Measurements from ENCODE around the gene KCNG3. TPM values are rescaled to one million over a fixed set of nuclear protein-coding genes. Genes with fewer than 3 reads are reported as not detected.

The KCNG3 gene
- total and polyA plus RNA-seq, 3 donors from 2014 or later, result 1.2 to 12.4 (median 11.3) TPM

DNA sequence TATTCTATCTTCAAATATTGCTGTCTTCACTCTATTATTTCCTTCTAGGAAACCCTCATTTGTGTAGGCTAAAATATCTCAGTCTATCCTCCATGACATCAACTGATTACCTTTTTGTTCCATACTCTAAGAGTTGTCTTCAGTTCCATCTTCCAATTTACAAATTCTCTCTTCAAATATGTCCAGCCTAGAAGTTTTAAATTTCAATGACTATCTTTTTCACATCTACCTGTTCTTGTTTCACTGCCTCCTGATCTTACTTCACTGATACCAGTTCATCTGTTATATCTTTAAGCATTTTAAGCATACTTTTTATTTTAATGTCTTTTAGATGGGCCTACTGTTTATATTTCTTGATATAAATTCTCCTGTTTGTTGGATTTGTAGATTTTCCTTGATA, 79.1 kb downstream of the KCNG3 start:
- H3K27me3 ChIP-seq, result no peaks in the 10 kb centered on the region
- TF ChIP-seq CTCF (IDR thresholded peaks at IDR 0.05) (no peak), POLR2A (IDR thresholded peaks at IDR 0.05) (no peak)
- H3K27ac ChIP-seq, result no peak overlapping the region
- DNase-seq, result no peak
- no peak overlapping the region for H3K4me3 ChIP-seq
- no peaks in the 10 kb centered on the region for H3K4me1 ChIP-seq
- H3K9me3 ChIP-seq, result no peaks in the 10 kb centered on the region
- intact Hi-C loops (cut with DNase I; ENCODE audit: low total_unique reads), result no loop called here
- no peaks in the 10 kb centered on the region for H3K36me3 ChIP-seq (ENCODE audit: low read depth, missing control alignments)

DNA sequence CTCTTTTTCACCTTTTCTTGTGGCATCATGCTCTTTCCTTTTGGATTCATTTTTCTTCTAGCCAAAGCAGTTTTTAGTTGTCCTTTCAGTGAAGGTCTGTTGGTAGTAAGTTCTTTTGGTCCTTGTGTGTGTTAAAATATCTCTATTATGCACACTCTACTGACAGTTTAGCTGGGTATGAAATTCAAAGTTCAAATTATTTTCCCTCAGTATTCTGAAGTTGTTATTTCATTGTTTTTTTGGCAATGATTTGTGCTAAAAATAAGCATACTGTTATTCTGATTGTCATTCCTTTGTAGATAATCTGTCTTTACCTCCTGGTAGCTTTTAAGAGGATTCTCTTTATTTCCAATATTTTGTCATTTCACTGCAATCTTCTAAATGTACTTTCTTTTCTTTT, 79.6 kb downstream of the KCNG3 start:
- intact Hi-C loops (cut with DNase I; ENCODE audit: low total_unique reads), result no loop called here
- H3K27me3 ChIP-seq, result no peaks in the 10 kb centered on the region
- H3K27ac ChIP-seq, result no peak overlapping the region
- no peak overlapping the region for H3K4me3 ChIP-seq
- H3K9me3 ChIP-seq, result no peaks in the 10 kb centered on the region
- no peaks in the 10 kb centered on the region for H3K4me1 ChIP-seq
- no peaks in the 10 kb centered on the region for H3K36me3 ChIP-seq (ENCODE audit: low read depth, missing control alignments)
- DNase-seq, result no peak
- TF ChIP-seq CTCF (IDR thresholded peaks at IDR 0.05) (no peak), POLR2A (IDR thresholded peaks at IDR 0.05) (no peak)

DNA sequence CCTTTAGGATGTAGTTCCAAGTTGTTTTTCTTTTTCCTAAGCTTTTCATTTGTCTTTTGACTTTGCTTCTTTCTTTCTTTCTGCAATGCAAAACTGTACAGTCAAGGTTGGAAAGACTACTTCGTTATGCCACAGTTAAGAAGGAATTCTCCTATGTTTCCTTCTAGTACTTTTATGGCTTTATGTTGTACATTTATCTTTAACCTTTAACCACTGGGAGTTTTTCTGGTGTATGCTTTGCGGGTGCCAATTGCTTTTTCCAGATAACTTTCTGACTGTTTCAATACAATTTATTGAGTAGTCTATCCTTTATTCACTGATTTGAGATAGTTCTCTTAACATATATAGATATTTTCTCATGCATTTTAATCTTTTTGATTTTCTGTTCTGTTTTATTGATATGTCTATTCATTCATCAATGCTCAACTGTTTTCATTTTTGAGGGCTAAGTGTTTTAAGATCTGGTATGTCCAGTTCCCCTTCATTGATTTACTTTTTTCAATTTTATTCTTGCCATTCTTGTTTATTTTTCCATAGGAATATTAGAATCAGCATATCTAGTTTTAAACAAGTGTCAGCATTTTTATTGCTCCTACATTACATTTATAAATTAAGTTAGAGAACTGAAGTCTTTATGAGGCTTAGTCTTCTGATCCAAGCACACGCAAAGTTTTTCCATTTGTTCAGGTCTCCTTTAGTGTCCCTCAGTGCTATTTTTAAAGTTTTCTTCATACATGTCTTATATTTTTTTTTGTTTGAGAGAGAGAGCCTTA, 82.9 kb downstream of the KCNG3 start:
- Histone ChIP-seq H3K36me3 (ENCODE audit: low read depth, missing control alignments) (no peaks in the 10 kb centered on the region), H3K4me1 (no peaks in the 10 kb centered on the region), H3K27me3 (no peaks in the 10 kb centered on the region), H3K4me3 (no peak overlapping the region), H3K27ac (no peak overlapping the region), H3K9me3 (no peaks in the 10 kb centered on the region)
- no peak for DNase-seq
- 85 to 88% methylated on average over 3 of the region's 3 CpGs for WGBS, 2 donors
- TF ChIP-seq POLR2A (IDR thresholded peaks at IDR 0.05) (no peak), CTCF (IDR thresholded peaks at IDR 0.05) (no peak)
- intact Hi-C loops (cut with DNase I; ENCODE audit: low total_unique reads), result no loop called here

DNA sequence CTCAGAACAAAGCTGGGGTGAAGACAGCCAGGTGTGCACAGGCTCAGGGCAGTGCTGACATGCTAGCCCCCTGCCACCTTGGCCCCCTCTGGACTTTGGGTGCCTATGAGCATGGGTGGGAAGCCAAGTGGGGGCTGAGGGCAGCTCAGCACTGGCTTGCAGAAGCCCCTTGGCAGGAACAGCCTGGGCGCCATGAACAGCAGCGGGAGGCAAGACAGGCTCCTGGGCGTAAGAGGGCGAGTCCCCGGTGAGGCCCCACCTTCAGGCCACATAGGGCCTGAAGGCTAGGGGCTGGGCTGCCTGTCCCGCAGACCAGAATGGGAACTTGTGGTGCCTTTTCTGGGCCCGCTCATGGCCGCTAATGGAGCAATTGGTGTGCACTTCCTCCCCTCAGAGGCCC, 85.8 kb downstream of the KCNG3 start:
- Histone ChIP-seq H3K4me1 (no peaks in the 10 kb centered on the region), H3K27me3 (no peaks in the 10 kb centered on the region), H3K27ac (no peak overlapping the region), H3K9me3 (no peaks in the 10 kb centered on the region), H3K4me3 (no peak overlapping the region), H3K36me3 (ENCODE audit: low read depth, missing control alignments) (no peaks in the 10 kb centered on the region)
- WGBS, 2 donors, result 97% methylated on average over 5 to 7 of the region's 8 CpGs
- intact Hi-C loops (cut with DNase I; ENCODE audit: low total_unique reads), result no loop called here
- TF ChIP-seq CTCF (IDR thresholded peaks at IDR 0.05) (no peak), POLR2A (IDR thresholded peaks at IDR 0.05) (no peak)
- no peak for DNase-seq

- intact Hi-C loops (cut with DNase I; ENCODE audit: low total_unique reads), result no loop called here
- no peak for DNase-seq
Measured at GRCh38 chr2:42407476-42407875, 86.3 kb downstream of the KCNG3 start.

More at GRCh38 chr2:42407476-42407875, 86.3 kb downstream of the KCNG3 start:
- Histone ChIP-seq H3K36me3 (ENCODE audit: low read depth, missing control alignments) (no peaks in the 10 kb centered on the region), H3K4me1 (no peaks in the 10 kb centered on the region), H3K4me3 (no peak overlapping the region), H3K9me3 (no peaks in the 10 kb centered on the region), H3K27ac (no peak overlapping the region), H3K27me3 (no peaks in the 10 kb centered on the region)
- no peak for TF ChIP-seq POLR2A (IDR thresholded peaks at IDR 0.05)
- TF ChIP-seq CTCF (IDR thresholded peaks at IDR 0.05), result no peak
- WGBS, 2 donors, result 78 to 92% methylated on average over 2 to 5 of the region's 6 CpGs

Data from testis (tissue), 3 donors.